ENCODE results near the gene CSF3.

GRCh38 chr17:40061609-40062038, 46.4 kb downstream of the CSF3 start:
- TF ChIP-seq CTCF (IDR thresholded peaks at IDR 0.05): no peak
- no peak for TF ChIP-seq EZH2 (IDR thresholded peaks at IDR 0.05)
- no peak for TF ChIP-seq EZH2phosphoT487 (IDR thresholded peaks at IDR 0.05)

Data from neural progenitor cell (in vitro differentiated cells).